HL-60 (cell line): ENCODE measurements around the gene ARHGAP27.

Source experiments
- GABPA ChIP-seq: IDR thresholded peaks from 2 replicates; pipeline ENCODE4 v1.6.1; 2012; ENCODE audit warnings: low read depth
- POLR2AphosphoS5 ChIP-seq: IDR thresholded peaks from 2 replicates; pipeline ENCODE4 v1.6.1; 2012; ENCODE audit warnings: low read depth
- TF ChIP-seq, protein P1 (sequence below): IDR thresholded peaks from one replicate; pipeline ENCODE4 v1.5.1; 2011; ENCODE audit warnings: low read length, control low read depth, inconsistent platforms; ENCODE audit not compliant: insufficient read depth
- TF ChIP-seq, protein P2 (sequence below): IDR thresholded peaks from 2 replicates; pipeline ENCODE4 v1.6.1; 2012; ENCODE audit warnings: low read depth; ENCODE audit not compliant: insufficient replicate concordance

DNA sequence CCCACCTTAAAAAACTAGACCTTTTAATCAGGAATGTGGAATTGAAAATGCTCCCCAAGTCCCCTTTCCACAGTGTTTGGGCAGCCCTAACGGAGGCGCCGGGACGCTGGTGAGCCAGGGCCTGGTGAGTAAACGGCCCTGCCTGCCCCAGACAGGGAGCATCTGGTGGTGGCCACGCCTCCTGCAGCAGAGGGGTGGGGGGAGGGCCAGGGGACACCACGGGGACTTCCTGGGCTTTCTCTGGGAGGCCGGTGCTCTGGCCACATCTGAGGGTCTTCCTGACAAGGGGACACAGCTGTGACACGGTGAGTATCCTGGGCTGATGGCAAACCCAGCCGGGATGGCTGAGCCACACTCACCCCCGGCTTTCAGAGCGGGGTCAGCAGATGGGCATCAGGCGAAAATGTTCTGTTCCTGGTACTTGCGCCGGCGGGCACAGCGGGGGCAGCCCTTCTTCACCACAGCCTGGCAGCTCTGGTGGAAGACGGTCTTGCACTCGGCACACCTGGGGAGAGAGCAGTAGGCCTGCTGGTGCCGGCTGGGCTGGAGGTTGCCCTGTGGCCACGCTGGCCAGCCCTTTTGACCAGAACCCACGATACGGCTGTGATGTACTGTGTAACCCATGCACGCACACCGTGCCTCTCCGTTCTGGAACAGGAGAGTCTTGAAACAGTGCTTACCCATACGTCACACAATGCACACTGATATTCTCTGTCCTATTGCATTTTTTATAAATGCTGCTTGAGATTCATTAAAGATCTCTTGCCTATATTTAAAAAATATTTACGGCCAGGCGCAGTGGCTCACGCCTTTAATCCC lies 5.0 kb upstream of the ARHGAP27 start:
- TF ChIP-seq, protein P1, sequence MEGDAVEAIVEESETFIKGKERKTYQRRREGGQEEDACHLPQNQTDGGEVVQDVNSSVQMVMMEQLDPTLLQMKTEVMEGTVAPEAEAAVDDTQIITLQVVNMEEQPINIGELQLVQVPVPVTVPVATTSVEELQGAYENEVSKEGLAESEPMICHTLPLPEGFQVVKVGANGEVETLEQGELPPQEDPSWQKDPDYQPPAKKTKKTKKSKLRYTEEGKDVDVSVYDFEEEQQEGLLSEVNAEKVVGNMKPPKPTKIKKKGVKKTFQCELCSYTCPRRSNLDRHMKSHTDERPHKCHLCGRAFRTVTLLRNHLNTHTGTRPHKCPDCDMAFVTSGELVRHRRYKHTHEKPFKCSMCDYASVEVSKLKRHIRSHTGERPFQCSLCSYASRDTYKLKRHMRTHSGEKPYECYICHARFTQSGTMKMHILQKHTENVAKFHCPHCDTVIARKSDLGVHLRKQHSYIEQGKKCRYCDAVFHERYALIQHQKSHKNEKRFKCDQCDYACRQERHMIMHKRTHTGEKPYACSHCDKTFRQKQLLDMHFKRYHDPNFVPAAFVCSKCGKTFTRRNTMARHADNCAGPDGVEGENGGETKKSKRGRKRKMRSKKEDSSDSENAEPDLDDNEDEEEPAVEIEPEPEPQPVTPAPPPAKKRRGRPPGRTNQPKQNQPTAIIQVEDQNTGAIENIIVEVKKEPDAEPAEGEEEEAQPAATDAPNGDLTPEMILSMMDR = no peak
- TF ChIP-seq POLR2AphosphoS5 (no peak), GABPA (no peak)
- TF ChIP-seq, protein P2, sequence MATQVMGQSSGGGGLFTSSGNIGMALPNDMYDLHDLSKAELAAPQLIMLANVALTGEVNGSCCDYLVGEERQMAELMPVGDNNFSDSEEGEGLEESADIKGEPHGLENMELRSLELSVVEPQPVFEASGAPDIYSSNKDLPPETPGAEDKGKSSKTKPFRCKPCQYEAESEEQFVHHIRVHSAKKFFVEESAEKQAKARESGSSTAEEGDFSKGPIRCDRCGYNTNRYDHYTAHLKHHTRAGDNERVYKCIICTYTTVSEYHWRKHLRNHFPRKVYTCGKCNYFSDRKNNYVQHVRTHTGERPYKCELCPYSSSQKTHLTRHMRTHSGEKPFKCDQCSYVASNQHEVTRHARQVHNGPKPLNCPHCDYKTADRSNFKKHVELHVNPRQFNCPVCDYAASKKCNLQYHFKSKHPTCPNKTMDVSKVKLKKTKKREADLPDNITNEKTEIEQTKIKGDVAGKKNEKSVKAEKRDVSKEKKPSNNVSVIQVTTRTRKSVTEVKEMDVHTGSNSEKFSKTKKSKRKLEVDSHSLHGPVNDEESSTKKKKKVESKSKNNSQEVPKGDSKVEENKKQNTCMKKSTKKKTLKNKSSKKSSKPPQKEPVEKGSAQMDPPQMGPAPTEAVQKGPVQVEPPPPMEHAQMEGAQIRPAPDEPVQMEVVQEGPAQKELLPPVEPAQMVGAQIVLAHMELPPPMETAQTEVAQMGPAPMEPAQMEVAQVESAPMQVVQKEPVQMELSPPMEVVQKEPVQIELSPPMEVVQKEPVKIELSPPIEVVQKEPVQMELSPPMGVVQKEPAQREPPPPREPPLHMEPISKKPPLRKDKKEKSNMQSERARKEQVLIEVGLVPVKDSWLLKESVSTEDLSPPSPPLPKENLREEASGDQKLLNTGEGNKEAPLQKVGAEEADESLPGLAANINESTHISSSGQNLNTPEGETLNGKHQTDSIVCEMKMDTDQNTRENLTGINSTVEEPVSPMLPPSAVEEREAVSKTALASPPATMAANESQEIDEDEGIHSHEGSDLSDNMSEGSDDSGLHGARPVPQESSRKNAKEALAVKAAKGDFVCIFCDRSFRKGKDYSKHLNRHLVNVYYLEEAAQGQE = no peak
